GM19099 (cell line): ENCODE data around the gene HELLS.

Source experiments
- POLR2A ChIP-seq: IDR thresholded peaks from 3 replicates; pipeline ENCODE4 v1.6.1; 2011; ENCODE audit warnings: low read depth; ENCODE audit not compliant: insufficient read length; ENCODE audit errors: extremely low read depth

Gene HELLS

DNA sequence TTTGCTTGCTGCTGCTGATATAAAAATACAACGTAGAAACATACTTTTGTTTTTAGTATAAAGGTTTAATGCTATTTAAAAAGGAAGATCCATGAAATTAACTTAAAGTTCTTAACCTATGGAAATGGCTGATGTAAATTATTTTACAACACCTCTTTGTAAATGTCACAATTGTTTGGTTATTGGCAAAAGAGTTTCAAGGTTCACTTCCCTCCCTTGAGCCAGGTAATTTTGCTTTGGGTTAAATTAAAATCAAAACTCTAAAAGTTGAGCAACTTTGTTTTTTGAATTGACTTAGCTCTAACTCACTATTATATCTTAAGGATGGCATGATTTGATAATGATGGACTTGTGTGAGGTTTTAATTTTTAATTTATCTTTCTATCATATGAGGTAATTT is 98.8 kb downstream of the HELLS start:
- TF ChIP-seq POLR2A = no peak

DNA sequence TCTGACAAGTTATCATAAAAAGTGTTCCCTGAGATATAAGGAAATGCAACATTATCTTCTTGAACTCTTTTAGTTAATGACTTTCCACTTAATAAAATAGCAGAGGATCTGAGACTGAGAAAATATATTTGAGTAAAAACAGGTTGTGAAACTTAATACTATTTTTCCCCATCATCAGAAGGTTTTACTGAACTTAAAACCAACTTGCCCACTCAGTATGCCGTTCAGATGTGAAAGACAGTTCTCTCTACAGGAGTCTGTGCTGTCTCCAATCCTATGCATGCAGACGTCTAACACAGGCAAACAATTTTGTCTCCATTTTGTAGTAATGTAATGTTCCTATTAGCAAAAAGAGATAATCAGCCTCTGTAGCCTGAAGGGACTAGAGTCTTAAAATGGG is 99.7 kb downstream of the HELLS start:
- no peak for TF ChIP-seq POLR2A
